HG03095 (cell line): ENCODE measurements around the gene PROX2.
A peak's percentile ranks its signal among the peaks of the same experiment; 100 is the strongest.

Experiments used
- ATAC-seq: cut with Tn5 transposase; IDR thresholded peaks from one replicate; pipeline ENCODE4 v1.9.1; 2021; ENCODE audit warnings: moderate library complexity; ENCODE audit not compliant: unreplicated experiment

PROX2 gene

GRCh38 chr14:74846968-74847665, 28.8 kb downstream of the PROX2 start:
- ATAC-seq: no peak

- ATAC-seq: no peak
Observed at GRCh38 chr14:74846168-74846567, 29.8 kb downstream of the PROX2 start.

- ATAC-seq: no peak
Observed at GRCh38 chr14:74843653-74844052, 32.3 kb downstream of the PROX2 start.

GRCh38 chr14:74841230-74842207, 34.4 kb downstream of the PROX2 start:
- ATAC-seq: peak; percentile 72

GRCh38 chr14:74840603-74841030, 35.3 kb downstream of the PROX2 start:
- ATAC-seq: no peak

GRCh38 chr14:74838166-74838565, 37.8 kb downstream of the PROX2 start:
- no peak for ATAC-seq

- ATAC-seq: no peak
Observed at GRCh38 chr14:74836251-74836960, 39.5 kb downstream of the PROX2 start.

- no peak for ATAC-seq
Observed at GRCh38 chr14:74835645-74836250, 40.2 kb downstream of the PROX2 start.

GRCh38 chr14:74834692-74835392, 41.1 kb downstream of the PROX2 start:
- ATAC-seq: no peak

GRCh38 chr14:74832849-74833248, 43.1 kb downstream of the PROX2 start:
- ATAC-seq: no peak

GRCh38 chr14:74829251-74829650, 46.7 kb downstream of the PROX2 start:
- ATAC-seq: no peak

GRCh38 chr14:74826574-74826973, 49.4 kb downstream of the PROX2 start:
- no peak for ATAC-seq
